Activated CD8-positive, alpha-beta T cell treated with anti-CD3 and anti-CD28 coated beads for 36 hours (primary cell): ENCODE results near the gene QSOX2. TPM values are rescaled to one million over a fixed set of nuclear protein-coding genes. Genes with fewer than 3 reads are reported as not detected.

ENCODE experiments used
- ATAC-seq: fragments of 200-7000 bp; cut with Tn5 transposase; one replicate; pipeline ENCODE4 v1.10.0; 2021; ENCODE audit warnings: mild to moderate bottlenecking, moderate library complexity
- CTCF ChIA-PET: fragments of 350-600 bp; sonication (Branson Sonifier 250); formaldehyde crosslinking; loops from one replicate; lab custom pipeline; 2021; ENCODE audit warnings: antibody characterized with exemption; lab: Charles Lee
- POLR2A ChIA-PET: fragments of 350-600 bp; sonication (Branson Sonifier 250); formaldehyde crosslinking; loops from one replicate; lab custom pipeline; 2021; ENCODE audit warnings: antibody characterized with exemption; lab: Charles Lee
- DNase-seq: peaks from one replicate; pipeline ENCODE4 v3.0.0-alpha.2; 2020
- H3K27ac Mint-ChIP-seq: one replicate; pipeline ENCODE4 v1.8.0; 2021; ENCODE audit warnings: mild to moderate bottlenecking, mixed read lengths
- H3K27me3 Mint-ChIP-seq: one replicate; pipeline ENCODE4 v1.8.0; 2021; ENCODE audit warnings: mixed read lengths
- H3K36me3 Mint-ChIP-seq: one replicate; pipeline ENCODE4 v1.8.0; 2021; ENCODE audit warnings: low read depth, mixed read lengths
- H3K4me1 Mint-ChIP-seq: one replicate; pipeline ENCODE4 v1.8.0; 2021; ENCODE audit warnings: low read depth, mixed read lengths
- H3K4me3 Mint-ChIP-seq: one replicate; pipeline ENCODE4 v1.8.0; 2021; ENCODE audit warnings: mild to moderate bottlenecking, moderate library complexity, mixed read lengths
- H3K9me3 Mint-ChIP-seq: one replicate; pipeline ENCODE4 v1.8.0; 2021; ENCODE audit warnings: mixed read lengths
- intact Hi-C: fragments of 100-400 bp; cut with micrococcal nuclease; formaldehyde crosslinking; loops from one replicate; pipeline ENCODE4 v1.10.0; 2022
- total RNA-seq, 2 experiments: library from RNA; stranded (reverse); gene quantifications; one replicate each; pipeline ENCODE4 v1.2.3, GENCODE V29; 2021
- TF ChIP-seq, protein P1 (sequence below): fragments of 200-600 bp; IDR thresholded peaks from one replicate; pipeline ENCODE4 v1.8.0; 2022; ENCODE audit warnings: antibody characterized with exemption, mild to moderate bottlenecking

QSOX2 gene
- total RNA-seq, 2 experiments from 2014 or later = 21.0 to 21.5 TPM

DNA sequence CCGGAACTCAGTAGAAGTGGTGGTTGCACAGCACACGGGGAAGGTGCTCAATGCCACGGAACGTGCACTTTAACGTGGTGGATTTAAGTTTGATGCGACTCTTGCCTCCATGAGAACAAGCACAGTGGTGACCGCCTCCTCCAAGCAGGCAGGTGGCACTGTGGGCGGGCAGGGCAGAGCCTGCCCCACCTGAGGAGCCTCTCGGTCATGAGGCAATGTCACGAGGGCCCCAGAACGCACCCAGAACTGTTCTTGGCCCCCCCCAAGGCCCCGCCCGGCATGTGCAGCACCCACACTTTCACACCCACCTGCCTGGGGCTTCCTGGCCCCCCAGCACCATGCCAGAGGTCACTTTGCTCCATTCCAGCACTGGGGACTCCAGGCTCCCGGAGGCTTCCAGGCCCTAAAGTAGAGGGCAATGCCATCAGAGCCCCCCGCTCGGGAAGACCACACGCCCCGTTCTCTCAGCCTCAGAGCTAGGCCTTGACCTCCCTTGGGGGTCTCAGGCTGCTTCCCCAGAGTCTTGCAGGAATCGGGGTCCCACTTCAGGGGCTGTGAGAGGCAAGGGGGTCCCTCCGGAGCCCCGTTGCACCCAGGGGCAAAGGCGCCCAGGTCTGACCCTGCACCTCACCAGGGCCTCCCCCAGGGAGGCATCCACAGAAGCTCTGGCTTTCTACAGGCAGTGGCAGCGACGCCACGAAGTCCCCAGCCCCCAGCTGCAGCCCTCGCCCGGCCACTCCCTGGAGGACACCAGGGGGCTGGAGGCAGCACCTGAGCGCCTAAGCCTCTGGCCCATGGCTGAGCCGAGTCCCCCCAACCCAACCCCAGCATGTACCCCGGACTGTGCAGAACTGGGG lies 44.3 kb upstream of the QSOX2 start:
- no peak for DNase-seq
- TF ChIP-seq, protein P1, sequence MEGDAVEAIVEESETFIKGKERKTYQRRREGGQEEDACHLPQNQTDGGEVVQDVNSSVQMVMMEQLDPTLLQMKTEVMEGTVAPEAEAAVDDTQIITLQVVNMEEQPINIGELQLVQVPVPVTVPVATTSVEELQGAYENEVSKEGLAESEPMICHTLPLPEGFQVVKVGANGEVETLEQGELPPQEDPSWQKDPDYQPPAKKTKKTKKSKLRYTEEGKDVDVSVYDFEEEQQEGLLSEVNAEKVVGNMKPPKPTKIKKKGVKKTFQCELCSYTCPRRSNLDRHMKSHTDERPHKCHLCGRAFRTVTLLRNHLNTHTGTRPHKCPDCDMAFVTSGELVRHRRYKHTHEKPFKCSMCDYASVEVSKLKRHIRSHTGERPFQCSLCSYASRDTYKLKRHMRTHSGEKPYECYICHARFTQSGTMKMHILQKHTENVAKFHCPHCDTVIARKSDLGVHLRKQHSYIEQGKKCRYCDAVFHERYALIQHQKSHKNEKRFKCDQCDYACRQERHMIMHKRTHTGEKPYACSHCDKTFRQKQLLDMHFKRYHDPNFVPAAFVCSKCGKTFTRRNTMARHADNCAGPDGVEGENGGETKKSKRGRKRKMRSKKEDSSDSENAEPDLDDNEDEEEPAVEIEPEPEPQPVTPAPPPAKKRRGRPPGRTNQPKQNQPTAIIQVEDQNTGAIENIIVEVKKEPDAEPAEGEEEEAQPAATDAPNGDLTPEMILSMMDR = no peak
- POLR2A ChIA-PET = no interaction called here
- no peak overlapping the region for H3K27ac Mint-ChIP-seq
- H3K4me3 Mint-ChIP-seq = no peak overlapping the region
- no peaks in the 10 kb centered on the region for H3K36me3 Mint-ChIP-seq
- CTCF ChIA-PET = no interaction called here
- ATAC-seq = no peak
- no peaks in the 10 kb centered on the region for H3K27me3 Mint-ChIP-seq
- H3K9me3 Mint-ChIP-seq = no peaks in the 10 kb centered on the region
- intact Hi-C loops = no loop called here
- H3K4me1 Mint-ChIP-seq = no peaks in the 10 kb centered on the region

- ATAC-seq (no peak), DNase-seq (no peak)
- Mint-ChIP-seq H3K27me3 (no peaks in the 10 kb centered on the region), H3K36me3 (no peaks in the 10 kb centered on the region), H3K4me1 (peaks cover 3% of the 10 kb centered on the region), H3K9me3 (no peaks in the 10 kb centered on the region), H3K27ac (no peak overlapping the region), H3K4me3 (no peak overlapping the region)
- CTCF ChIA-PET = no interaction called here
- intact Hi-C loops = no loop called here
- TF ChIP-seq, protein P1 = no peak
- POLR2A ChIA-PET = no interaction called here
These were observed 42.5 kb upstream of the QSOX2 start for GRCh38 chr9:136287960-136288753.

GRCh38 chr9:136286987-136287379 lies 41.4 kb upstream of the QSOX2 start:
- ChIA-PET CTCF (no interaction called here), POLR2A (no interaction called here)
- TF ChIP-seq, protein P1 = no peak
- Mint-ChIP-seq H3K36me3 (no peaks in the 10 kb centered on the region), H3K27ac (no peak overlapping the region), H3K27me3 (no peaks in the 10 kb centered on the region), H3K4me3 (no peak overlapping the region), H3K9me3 (no peaks in the 10 kb centered on the region), H3K4me1 (peaks cover 3% of the 10 kb centered on the region)
- DNase-seq (no peak), ATAC-seq (no peak)
- intact Hi-C loops = no loop called here

DNA sequence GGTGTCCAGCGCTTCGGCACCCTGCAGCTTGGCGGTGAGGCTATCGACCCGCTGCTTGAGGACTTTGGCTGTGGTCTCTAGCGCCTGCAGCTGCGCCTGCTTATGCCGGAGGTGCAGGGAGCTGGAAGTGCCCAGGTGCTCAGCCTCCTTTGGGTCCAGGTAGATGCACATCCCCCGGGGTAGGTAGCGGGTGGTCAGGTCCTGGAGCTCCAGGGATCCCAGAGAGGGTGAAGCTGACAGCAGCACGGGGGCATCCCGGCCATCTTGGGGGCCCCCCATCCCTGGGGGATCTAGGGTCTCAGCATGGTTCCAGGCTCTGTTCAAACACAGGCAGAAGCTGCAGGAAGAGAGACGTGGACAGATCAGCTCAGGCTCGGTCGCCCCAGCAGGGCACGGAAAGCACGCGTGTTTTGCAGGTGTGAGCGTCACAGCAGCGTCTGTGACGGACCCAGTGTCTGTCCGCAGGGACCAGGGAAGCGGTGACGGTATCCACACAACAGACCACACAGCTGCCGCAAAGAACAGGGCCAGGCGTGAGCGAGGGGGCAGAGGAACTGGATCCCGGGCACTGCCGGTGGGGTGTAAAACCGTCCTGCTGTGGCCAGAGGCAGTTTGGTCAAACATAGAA lies 40.9 kb upstream of the QSOX2 start:
- DNase-seq = no peak
- H3K4me3 Mint-ChIP-seq = no peak overlapping the region
- H3K4me1 Mint-ChIP-seq = peaks cover 3% of the 10 kb centered on the region
- intact Hi-C loops = no loop called here
- CTCF ChIA-PET = no interaction called here
- H3K27ac Mint-ChIP-seq = no peak overlapping the region
- H3K27me3 Mint-ChIP-seq = no peaks in the 10 kb centered on the region
- H3K36me3 Mint-ChIP-seq = no peaks in the 10 kb centered on the region
- no peak for ATAC-seq
- POLR2A ChIA-PET = no interaction called here
- H3K9me3 Mint-ChIP-seq = no peaks in the 10 kb centered on the region
- TF ChIP-seq, protein P1 = no peak
